HG03064 (cell line): Measurements from ENCODE around the gene ERICH6B.

Experiments used
- ATAC-seq: cut with Tn5 transposase; IDR thresholded peaks from one replicate; pipeline ENCODE4 v1.9.1; 2021; ENCODE audit warnings: low read depth; ENCODE audit not compliant: unreplicated experiment

ERICH6B gene

GRCh38 chr13:45602183-45603170 is 13.1 kb downstream of the ERICH6B start:
- no peak for ATAC-seq

- no peak for ATAC-seq
These were observed 13.9 kb downstream of the ERICH6B start for GRCh38 chr13:45601680-45602079.

- ATAC-seq, result no peak
These were observed 16.9 kb downstream of the ERICH6B start for GRCh38 chr13:45598597-45598996.

- no peak for ATAC-seq
These were observed 18.6 kb downstream of the ERICH6B start for GRCh38 chr13:45596800-45597475.

GRCh38 chr13:45595965-45596364 is 19.6 kb downstream of the ERICH6B start:
- no peak for ATAC-seq

- ATAC-seq, result no peak
These were observed 20.8 kb downstream of the ERICH6B start for GRCh38 chr13:45594764-45595163.

GRCh38 chr13:45594227-45594626 is 21.3 kb downstream of the ERICH6B start:
- ATAC-seq, result no peak

GRCh38 chr13:45592758-45593157 is 22.8 kb downstream of the ERICH6B start:
- no peak for ATAC-seq

- no peak for ATAC-seq
These were observed 25.5 kb downstream of the ERICH6B start for GRCh38 chr13:45590066-45590465.

GRCh38 chr13:45587897-45588296 is 27.6 kb downstream of the ERICH6B start:
- no peak for ATAC-seq

- no peak for ATAC-seq
These were observed 30.7 kb downstream of the ERICH6B start for GRCh38 chr13:45584816-45585215.

GRCh38 chr13:45582408-45583076 is 33.0 kb downstream of the ERICH6B start:
- no peak for ATAC-seq

GRCh38 chr13:45576466-45576865 is 39.1 kb downstream of the ERICH6B start:
- no peak for ATAC-seq

- no peak for ATAC-seq
These were observed 39.7 kb downstream of the ERICH6B start for GRCh38 chr13:45575830-45576180.

GRCh38 chr13:45575146-45575829 is 40.3 kb downstream of the ERICH6B start:
- ATAC-seq, result no peak

- no peak for ATAC-seq
These were observed 50.2 kb downstream of the ERICH6B start for GRCh38 chr13:45565331-45565730.

GRCh38 chr13:45564133-45564776 is 51.3 kb downstream of the ERICH6B start:
- ATAC-seq, result no peak

- ATAC-seq, result no peak
These were observed 60.9 kb downstream of the ERICH6B start for GRCh38 chr13:45554604-45555109.

GRCh38 chr13:45548281-45548680 is 67.3 kb downstream of the ERICH6B start:
- ATAC-seq, result no peak

GRCh38 chr13:45546410-45546765 is 69.2 kb downstream of the ERICH6B start:
- ATAC-seq, result no peak
